Astrocyte (in vitro differentiated cells and primary cell): ENCODE data around the gene APBB1. TPM values are rescaled to one million over a fixed set of nuclear protein-coding genes. Genes with fewer than 3 reads are reported as not detected.
A peak's percentile ranks its signal among the peaks of the same experiment; 100 is the strongest.

Source experiments
- DNase-seq: peaks from one replicate; pipeline ENCODE4 v3.0.0-alpha.2; 2010; ENCODE audit warnings: low read depth
- FAIRE-seq: peaks from 2 replicates; lab custom pipeline; 2011; peaks lifted over from hg19 to GRCh38; lab: Jason Lieb, UNC
- H2AFZ ChIP-seq: 2 replicates; pipeline ENCODE4 v1.6.0; 2012; ENCODE audit warnings: low read depth, low read length, inconsistent platforms
- H3K27ac ChIP-seq: 2 replicates; pipeline ENCODE4 v1.5.1; 2011; ENCODE audit warnings: low read depth, low read length, inconsistent platforms
- H3K27me3 ChIP-seq: 2 replicates; pipeline ENCODE4 v1.6.0; 2011; ENCODE audit warnings: low read length, inconsistent platforms; ENCODE audit not compliant: insufficient read depth
- H3K36me3 ChIP-seq: 2 replicates; pipeline ENCODE4 v1.5.1; 2011; ENCODE audit warnings: low read length, inconsistent platforms; ENCODE audit not compliant: insufficient read depth
- H3K4me1 ChIP-seq: 2 replicates; pipeline ENCODE4 v1.5.1; 2011; ENCODE audit warnings: low read length, inconsistent platforms; ENCODE audit not compliant: insufficient read depth
- H3K4me2 ChIP-seq: 2 replicates; pipeline ENCODE4 v1.6.0; 2012; ENCODE audit warnings: low read length, inconsistent platforms
- H3K4me3 ChIP-seq: 2 replicates; pipeline ENCODE4 v1.5.1; 2011; ENCODE audit warnings: low read depth, mild to moderate bottlenecking, low read length, inconsistent platforms; ENCODE audit not compliant: insufficient read depth
- H3K79me2 ChIP-seq: 2 replicates; pipeline ENCODE4 v1.6.0; 2012; ENCODE audit warnings: mild to moderate bottlenecking, low read length, inconsistent platforms; ENCODE audit not compliant: insufficient read depth
- H3K9ac ChIP-seq: 2 replicates; pipeline ENCODE4 v1.6.0; 2012; ENCODE audit warnings: mild to moderate bottlenecking, low read length, inconsistent platforms
- H3K9me3 ChIP-seq: 2 replicates; pipeline ENCODE4 v1.5.1; 2012; ENCODE audit warnings: low read depth, mild to moderate bottlenecking, low read length, inconsistent platforms; ENCODE audit not compliant: insufficient read depth
- H4K20me1 ChIP-seq: 2 replicates; pipeline ENCODE4 v1.6.0; 2012; ENCODE audit warnings: low read length, inconsistent platforms; ENCODE audit not compliant: insufficient read depth
- H3K27ac Mint-ChIP-seq: one replicate; pipeline ENCODE4 v1.8.0; 2021; ENCODE audit warnings: mild to moderate bottlenecking, mixed read lengths; ENCODE audit not compliant: unreplicated experiment
- H3K27me3 Mint-ChIP-seq: one replicate; pipeline ENCODE4 v1.8.0; 2021; ENCODE audit warnings: low read depth, mixed read lengths; ENCODE audit not compliant: unreplicated experiment
- H3K36me3 Mint-ChIP-seq: one replicate; pipeline ENCODE4 v1.8.0; 2021; ENCODE audit warnings: low read depth, mixed read lengths; ENCODE audit not compliant: unreplicated experiment
- H3K4me1 Mint-ChIP-seq: one replicate; pipeline ENCODE4 v1.8.0; 2021; ENCODE audit warnings: low read depth, mixed read lengths; ENCODE audit not compliant: unreplicated experiment
- H3K4me3 Mint-ChIP-seq: one replicate; pipeline ENCODE4 v1.8.0; 2021; ENCODE audit warnings: mild to moderate bottlenecking, moderate library complexity, mixed read lengths; ENCODE audit not compliant: unreplicated experiment
- H3K9me3 Mint-ChIP-seq: one replicate; pipeline ENCODE4 v1.8.0; 2021; ENCODE audit warnings: mild to moderate bottlenecking, mixed read lengths; ENCODE audit not compliant: unreplicated experiment
- EZH2 ChIP-seq: IDR thresholded peaks from 2 replicates; pipeline ENCODE4 v1.6.1; 2012; ENCODE audit warnings: mild to moderate bottlenecking, low read length, inconsistent platforms; ENCODE audit not compliant: insufficient read depth
- total RNA-seq: library from RNA; stranded (reverse); gene quantifications from 2 replicates; pipeline ENCODE4 v1.2.1, GENCODE V29; 2021
- TF ChIP-seq, protein P1 (sequence below): IDR thresholded peaks from 2 replicates; pipeline ENCODE4 v1.5.1; 2011; ENCODE audit warnings: low read depth, mild to moderate bottlenecking, inconsistent platforms, low read length, moderate library complexity; ENCODE audit not compliant: insufficient read depth

Gene APBB1
- total RNA-seq, 1 donor from 2014 or later: 36.3 TPM

DNA sequence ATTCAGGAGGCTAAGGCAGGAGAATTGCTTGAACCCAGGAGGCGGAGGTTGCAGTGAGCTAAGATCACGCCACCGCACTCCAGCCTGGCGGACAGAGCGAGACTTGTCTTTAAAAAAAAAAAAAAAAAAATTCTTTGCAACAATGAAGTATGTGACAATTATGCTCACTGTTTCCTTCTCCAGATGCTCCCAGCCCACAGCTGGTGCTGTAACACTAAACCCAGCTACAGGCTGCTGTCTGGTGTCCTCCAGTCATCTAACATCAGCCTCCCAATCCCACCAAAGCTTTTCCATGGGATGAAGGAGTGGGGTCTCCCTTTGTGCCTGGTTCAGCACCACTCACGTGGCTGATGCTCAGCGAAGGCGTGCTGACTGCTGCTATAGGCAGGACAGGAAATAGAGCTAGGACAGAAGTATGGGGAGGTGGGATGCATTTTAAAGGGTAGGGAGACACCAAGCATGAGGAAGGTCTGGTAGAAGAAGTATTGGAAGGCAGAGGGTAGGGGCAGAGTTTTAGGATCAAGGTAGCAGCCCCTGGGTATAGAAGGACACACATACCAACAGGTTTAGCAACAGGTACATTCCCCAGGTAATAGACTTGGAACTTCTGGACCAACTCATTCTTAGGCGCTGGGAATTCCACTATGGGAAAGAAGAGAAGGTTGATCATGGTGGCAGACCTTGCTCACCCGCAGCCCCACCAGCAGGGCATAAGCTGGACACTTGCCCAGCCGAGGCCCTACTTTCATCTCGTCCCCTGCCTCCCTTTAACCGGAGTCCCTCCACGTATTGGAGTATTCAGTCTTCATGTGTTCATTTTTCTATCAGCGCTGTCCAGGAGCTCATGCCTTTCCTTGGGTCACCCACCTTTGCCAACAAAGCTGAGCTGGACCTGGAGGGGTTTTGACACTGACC lies 18.2 kb downstream of the APBB1 start:
- Histone ChIP-seq H2AFZ (no peak overlapping the region), H4K20me1 (peaks cover 15% of the 10 kb centered on the region), H3K27me3 (no peaks in the 10 kb centered on the region), H3K9ac (no peak overlapping the region), H3K27ac (no peak overlapping the region), H3K36me3 (no peaks in the 10 kb centered on the region), H3K4me3 (no peak overlapping the region), H3K79me2 (no peaks in the 10 kb centered on the region), H3K9me3 (no peaks in the 10 kb centered on the region), H3K4me1 (peaks cover 18% of the 10 kb centered on the region), H3K4me2 (no peak overlapping the region)
- FAIRE-seq (no peak), DNase-seq (no peak)
- H3K36me3 Mint-ChIP-seq: peaks cover 29% of the 10 kb centered on the region
- no peak overlapping the region for H3K4me3 Mint-ChIP-seq
- no peak overlapping the region for H3K27ac Mint-ChIP-seq
- peaks cover 3% of the 10 kb centered on the region for H3K27me3 Mint-ChIP-seq
- no peak for TF ChIP-seq EZH2
- TF ChIP-seq, protein P1, sequence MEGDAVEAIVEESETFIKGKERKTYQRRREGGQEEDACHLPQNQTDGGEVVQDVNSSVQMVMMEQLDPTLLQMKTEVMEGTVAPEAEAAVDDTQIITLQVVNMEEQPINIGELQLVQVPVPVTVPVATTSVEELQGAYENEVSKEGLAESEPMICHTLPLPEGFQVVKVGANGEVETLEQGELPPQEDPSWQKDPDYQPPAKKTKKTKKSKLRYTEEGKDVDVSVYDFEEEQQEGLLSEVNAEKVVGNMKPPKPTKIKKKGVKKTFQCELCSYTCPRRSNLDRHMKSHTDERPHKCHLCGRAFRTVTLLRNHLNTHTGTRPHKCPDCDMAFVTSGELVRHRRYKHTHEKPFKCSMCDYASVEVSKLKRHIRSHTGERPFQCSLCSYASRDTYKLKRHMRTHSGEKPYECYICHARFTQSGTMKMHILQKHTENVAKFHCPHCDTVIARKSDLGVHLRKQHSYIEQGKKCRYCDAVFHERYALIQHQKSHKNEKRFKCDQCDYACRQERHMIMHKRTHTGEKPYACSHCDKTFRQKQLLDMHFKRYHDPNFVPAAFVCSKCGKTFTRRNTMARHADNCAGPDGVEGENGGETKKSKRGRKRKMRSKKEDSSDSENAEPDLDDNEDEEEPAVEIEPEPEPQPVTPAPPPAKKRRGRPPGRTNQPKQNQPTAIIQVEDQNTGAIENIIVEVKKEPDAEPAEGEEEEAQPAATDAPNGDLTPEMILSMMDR: no peak
- no peaks in the 10 kb centered on the region for H3K9me3 Mint-ChIP-seq
- H3K4me1 Mint-ChIP-seq: peaks cover 22% of the 10 kb centered on the region

DNA sequence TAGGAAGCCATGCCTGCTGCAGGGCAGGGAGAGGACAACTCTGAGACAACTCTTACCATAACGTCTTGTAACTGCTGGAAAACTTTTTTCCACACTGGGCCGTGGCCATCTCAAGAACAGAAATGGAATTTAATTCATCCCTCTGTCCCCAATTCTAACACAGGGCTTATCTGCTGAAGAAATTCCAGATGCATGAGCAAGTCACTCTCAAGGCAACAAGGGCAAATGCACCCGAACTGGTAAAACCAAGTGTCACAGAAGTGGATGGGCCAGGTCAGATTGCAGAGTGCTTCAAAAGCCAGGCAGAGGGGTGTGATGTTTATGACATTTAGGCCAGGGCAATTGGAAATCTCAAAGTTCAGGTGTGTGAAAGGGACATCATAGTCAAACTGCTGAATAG lies 21.3 kb downstream of the APBB1 start:
- peaks cover 6% of the 10 kb centered on the region for H4K20me1 ChIP-seq
- H2AFZ ChIP-seq: no peak overlapping the region
- H3K9me3 Mint-ChIP-seq: no peaks in the 10 kb centered on the region
- H3K27ac ChIP-seq: no peak overlapping the region
- TF ChIP-seq EZH2: no peak
- TF ChIP-seq, protein P1: no peak
- H3K4me1 Mint-ChIP-seq: peaks cover 15% of the 10 kb centered on the region
- peaks cover 28% of the 10 kb centered on the region for H3K36me3 Mint-ChIP-seq
- no peaks in the 10 kb centered on the region for H3K79me2 ChIP-seq
- FAIRE-seq (peak; percentile 80), DNase-seq (peak; percentile 52)
- H3K27me3 Mint-ChIP-seq: no peaks in the 10 kb centered on the region
- no peak overlapping the region for H3K4me3 Mint-ChIP-seq
- no peak overlapping the region for H3K4me3 ChIP-seq
- H3K9ac ChIP-seq: no peak overlapping the region
- no peaks in the 10 kb centered on the region for H3K9me3 ChIP-seq
- H3K27me3 ChIP-seq: no peaks in the 10 kb centered on the region
- no peak overlapping the region for H3K27ac Mint-ChIP-seq
- peaks cover 7% of the 10 kb centered on the region for H3K4me1 ChIP-seq
- H3K4me2 ChIP-seq: peak overlapping the region; percentile 5
- no peaks in the 10 kb centered on the region for H3K36me3 ChIP-seq

DNA sequence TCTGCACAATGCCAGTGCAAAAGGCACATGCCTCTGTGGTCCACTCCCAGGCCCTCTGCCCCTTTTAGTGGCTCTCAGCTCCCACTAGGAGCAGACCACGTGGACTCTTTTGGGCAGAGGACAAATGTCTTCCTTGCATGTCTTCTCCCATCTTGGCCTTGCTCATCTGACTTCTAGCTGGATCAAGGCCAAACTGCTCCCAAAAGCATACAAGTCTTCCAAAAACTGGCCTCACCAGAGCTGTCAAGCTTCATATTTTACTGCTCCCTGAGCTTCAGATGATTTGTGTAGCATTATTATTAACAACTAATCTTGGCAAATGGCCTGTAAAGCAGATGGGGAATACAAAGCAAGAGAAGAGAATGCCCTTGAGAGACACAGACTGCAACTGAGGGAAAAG lies 21.7 kb downstream of the APBB1 start:
- peaks cover 11% of the 10 kb centered on the region for H3K4me1 Mint-ChIP-seq
- DNase-seq (no peak), FAIRE-seq (no peak)
- H3K27ac Mint-ChIP-seq: no peak overlapping the region
- H3K36me3 ChIP-seq: no peaks in the 10 kb centered on the region
- H3K79me2 ChIP-seq: no peaks in the 10 kb centered on the region
- no peak overlapping the region for H3K27ac ChIP-seq
- TF ChIP-seq, protein P1: no peak
- no peak for TF ChIP-seq EZH2
- H3K27me3 Mint-ChIP-seq: no peaks in the 10 kb centered on the region
- no peak overlapping the region for H3K4me3 ChIP-seq
- peaks cover 3% of the 10 kb centered on the region for H3K4me1 ChIP-seq
- H3K4me2 ChIP-seq: peak overlapping the region; percentile 5
- no peaks in the 10 kb centered on the region for H3K9me3 ChIP-seq
- H4K20me1 ChIP-seq: peaks cover 6% of the 10 kb centered on the region
- no peaks in the 10 kb centered on the region for H3K27me3 ChIP-seq
- no peak overlapping the region for H3K4me3 Mint-ChIP-seq
- no peak overlapping the region for H3K9ac ChIP-seq
- no peaks in the 10 kb centered on the region for H3K9me3 Mint-ChIP-seq
- H3K36me3 Mint-ChIP-seq: peaks cover 27% of the 10 kb centered on the region
- no peak overlapping the region for H2AFZ ChIP-seq
